OCI-LY1 (cell line): ENCODE measurements around the gene LMBRD1.

Source experiments
- H2AFZ ChIP-seq: fragments of 200-600 bp; sonication (generic), shearing (Covaris generic); 2 replicates; pipeline ENCODE4 v1.6.0; 2014; ENCODE audit warnings: antibody characterized with exemption, mild to moderate bottlenecking, low read length
- H3F3A ChIP-seq: fragments of 200-600 bp; sonication (generic), shearing (Covaris generic); 2 replicates; pipeline ENCODE4 v1.6.0; 2014; ENCODE audit warnings: mild to moderate bottlenecking, antibody characterized with exemption, low read length, moderate library complexity; ENCODE audit not compliant: insufficient read depth
- H3K27ac ChIP-seq: fragments of 200-600 bp; sonication (generic); 2 replicates; pipeline ENCODE4 v1.5.1; 2014; ENCODE audit warnings: low read length, mixed run types, mild to moderate bottlenecking, low read depth; ENCODE audit not compliant: poor library complexity, severe bottlenecking
- H3K27me3 ChIP-seq: fragments of 200-600 bp; sonication (generic); 2 replicates; pipeline ENCODE4 v1.6.0; 2014; ENCODE audit warnings: antibody characterized with exemption, mild to moderate bottlenecking, low read length, moderate library complexity; ENCODE audit not compliant: insufficient read depth
- H3K36me3 ChIP-seq: fragments of 200-600 bp; sonication (generic); 2 replicates; pipeline ENCODE4 v1.6.1; 2014; ENCODE audit warnings: mild to moderate bottlenecking, antibody characterized with exemption, low read length, moderate library complexity, mixed read lengths; ENCODE audit not compliant: insufficient read depth
- H3K4me1 ChIP-seq: fragments of 200-600 bp; sonication (generic); 2 replicates; pipeline ENCODE4 v1.5.1; 2014; ENCODE audit warnings: mild to moderate bottlenecking, low read length, moderate library complexity; ENCODE audit not compliant: insufficient read depth, severe bottlenecking
- H3K4me2 ChIP-seq: fragments of 200-600 bp; sonication (generic), shearing (Covaris generic); 2 replicates; pipeline ENCODE4 v1.6.1; 2014; ENCODE audit warnings: low read length
- H3K4me3 ChIP-seq: fragments of 200-600 bp; sonication (generic); 2 replicates; pipeline ENCODE4 v1.5.1; 2014; ENCODE audit warnings: low read length, low read depth, mild to moderate bottlenecking, mixed read lengths; ENCODE audit not compliant: poor library complexity, severe bottlenecking
- H3K79me2 ChIP-seq: fragments of 200-600 bp; shearing (Covaris generic); 2 replicates; pipeline ENCODE4 v1.6.1; 2016; ENCODE audit warnings: mixed run types, low read length, mixed read lengths; ENCODE audit not compliant: insufficient read depth
- H3K9ac ChIP-seq: fragments of 200-600 bp; sonication (generic), shearing (Covaris generic); 2 replicates; pipeline ENCODE4 v1.6.1; 2014; ENCODE audit warnings: mild to moderate bottlenecking, low read length, mixed read lengths
- H3K9me2 ChIP-seq: fragments of 200-600 bp; sonication (generic), shearing (Covaris generic); 2 replicates; pipeline ENCODE4 v1.6.1; 2014; ENCODE audit warnings: low read depth, mild to moderate bottlenecking, low read length, mixed read lengths
- H3K9me3 ChIP-seq: fragments of 200-600 bp; shearing (Covaris generic); 2 replicates; pipeline ENCODE4 v1.6.1; 2014; ENCODE audit warnings: low read length, mixed read lengths
- H4K20me1 ChIP-seq: fragments of 200-600 bp; sonication (generic), shearing (Covaris generic); 2 replicates; pipeline ENCODE4 v1.6.0; 2016; ENCODE audit warnings: mild to moderate bottlenecking, low read length; ENCODE audit not compliant: insufficient read depth
- CTCF ChIP-seq: fragments of 200-600 bp; sonication (generic), shearing (Covaris generic); IDR thresholded peaks from 2 replicates; pipeline ENCODE4 v1.5.1; 2017; ENCODE audit warnings: mild to moderate bottlenecking, antibody characterized with exemption, low read length, moderate library complexity, mixed read lengths
- EZH2 ChIP-seq: fragments of 200-600 bp; sonication (generic), shearing (Covaris generic); IDR thresholded peaks from 2 replicates; pipeline ENCODE4 v1.8.0; 2017; ENCODE audit warnings: borderline replicate concordance, mixed run types, mild to moderate bottlenecking, antibody characterized with exemption, low read length, moderate library complexity, mixed read lengths

The LMBRD1 gene

GRCh38 chr6:69761853-69762252, 35.0 kb downstream of the LMBRD1 start:
- no peak overlapping the region for H3K4me3 ChIP-seq
- no peaks in the 10 kb centered on the region for H3K9me2 ChIP-seq
- H3K36me3 ChIP-seq: peaks cover 14% of the 10 kb centered on the region; the same call in 1 of the 2 replicates
- no peak for TF ChIP-seq EZH2
- TF ChIP-seq CTCF: no peak
- H3K27me3 ChIP-seq: no peaks in the 10 kb centered on the region
- H3K27ac ChIP-seq: no peak overlapping the region
- no peak overlapping the region for H2AFZ ChIP-seq
- H3K9ac ChIP-seq: no peak overlapping the region
- no peaks in the 10 kb centered on the region for H4K20me1 ChIP-seq
- peaks cover 33% of the 10 kb centered on the region for H3K79me2 ChIP-seq
- no peak overlapping the region for H3K4me2 ChIP-seq
- no peaks in the 10 kb centered on the region for H3F3A ChIP-seq
- no peaks in the 10 kb centered on the region for H3K9me3 ChIP-seq
- no peaks in the 10 kb centered on the region for H3K4me1 ChIP-seq

- no peak for TF ChIP-seq EZH2
- no peak for TF ChIP-seq CTCF
- peaks cover 46% of the 10 kb centered on the region for H3K79me2 ChIP-seq
- H4K20me1 ChIP-seq: no peaks in the 10 kb centered on the region
These were observed 38.6 kb downstream of the LMBRD1 start for GRCh38 chr6:69758214-69758613.

GRCh38 chr6:69756907-69757306, 39.9 kb downstream of the LMBRD1 start:
- Histone ChIP-seq H3K9me3 (peaks cover 7% of the 10 kb centered on the region; the same call in 1 of the 2 replicates), H2AFZ (no peak overlapping the region), H3K36me3 (peaks cover 18% of the 10 kb centered on the region), H3K4me2 (no peak overlapping the region), H3F3A (no peaks in the 10 kb centered on the region), H3K4me1 (no peaks in the 10 kb centered on the region), H3K27me3 (no peaks in the 10 kb centered on the region), H3K79me2 (peaks cover 52% of the 10 kb centered on the region), H3K9ac (no peak overlapping the region), H3K4me3 (no peak overlapping the region), H3K9me2 (no peaks in the 10 kb centered on the region), H4K20me1 (no peaks in the 10 kb centered on the region), H3K27ac (no peak overlapping the region)
- TF ChIP-seq CTCF (no peak), EZH2 (no peak)

More at GRCh38 chr6:69758214-69758613, 38.6 kb downstream of the LMBRD1 start:
- Histone ChIP-seq H3K4me3 (no peak overlapping the region), H2AFZ (no peak overlapping the region), H3K9ac (no peak overlapping the region), H3K4me2 (no peak overlapping the region), H3K36me3 (peaks cover 18% of the 10 kb centered on the region), H3K9me2 (no peaks in the 10 kb centered on the region), H3F3A (no peaks in the 10 kb centered on the region), H3K27ac (no peak overlapping the region), H3K9me3 (peaks cover 7% of the 10 kb centered on the region; the same call in 1 of the 2 replicates), H3K27me3 (no peaks in the 10 kb centered on the region), H3K4me1 (no peaks in the 10 kb centered on the region)
